ENCODE data around the gene TNFRSF25.

- TF ChIP-seq GATA2 (IDR thresholded peaks at IDR 0.05; ENCODE audit: low read depth, low read length) (no peak), GATA3 (IDR thresholded peaks at IDR 0.05; ENCODE audit: low read depth, low read length) (no peak)
Measured at GRCh38 chr1:6456800-6457466, 9.0 kb downstream of the TNFRSF25 start.
